Right lobe of liver (tissue), 6 donors: ENCODE results near the gene NT5DC1. TPM values are rescaled to one million over a fixed set of nuclear protein-coding genes. Genes with fewer than 3 reads are reported as not detected.
A peak's percentile ranks its signal among the peaks of the same experiment; 100 is the strongest.

Experiments used
- ATAC-seq, 4 donors: fragments of 200-7000 bp; cut with Tn5 transposase; one replicate each; pipeline ENCODE4 v1.9.1; 2020; ENCODE audit warnings: mild to moderate bottlenecking in 4 of 4, moderate library complexity in 4 of 4
- DNase-seq, 3 donors: peaks; one replicate each; pipeline ENCODE4 v3.0.0-alpha.2; 2020
- H3K27ac ChIP-seq, 3 donors: fragments of 200-600 bp; one replicate each; pipeline ENCODE4 v1.8.0; 2022
- H3K27me3 ChIP-seq, 2 donors: fragments of 200-600 bp; one replicate each; pipeline ENCODE4 v1.8.0; 2022
- H3K36me3 ChIP-seq, 4 donors: fragments of 200-600 bp; sonication (generic) in 1 of 4; one replicate each; pipeline versions ENCODE4 v1.5.1 to v1.8.0; 2017 to 2022; ENCODE audit warnings: control low read depth in 1 of 4
- H3K4me1 ChIP-seq, 4 donors: fragments of 200-600 bp; sonication (generic) in 1 of 4; one replicate each; pipeline versions ENCODE4 v1.5.1 to v1.8.0; 2017 to 2022; ENCODE audit warnings: control low read depth in 1 of 4
- H3K4me3 ChIP-seq, 3 donors: fragments of 200-600 bp; one replicate each; pipeline ENCODE4 v1.8.0; 2022
- H3K9me3 ChIP-seq, 4 donors: fragments of 200-600 bp; sonication (generic) in 1 of 4; one replicate each; pipeline versions ENCODE4 v1.5.1 to v1.8.0; 2017 to 2022; ENCODE audit warnings: control low read depth in 1 of 4
- POLR2A ChIP-seq: fragments of 450-650 bp; IDR thresholded peaks from one replicate; pipeline ENCODE4 v1.6.1; 2017; ENCODE audit warnings: antibody characterized with exemption, mild to moderate bottlenecking
- WGBS: methylation state at CpG from one replicate; pipeline ENCODE4 v1.1.6; 2018; ENCODE audit warnings: low coverage, low lambda C conversion rate; ENCODE audit not compliant: insufficient coverage; ENCODE audit errors: missing lambda C conversion rate; 5-methylcytosine and 5-hydroxymethylcytosine counted together
- intact Hi-C, 2 donors: fragments of 100-400 bp; cut with DNase I; formaldehyde crosslinking; loops; one replicate each; pipeline versions ENCODE4 v1.11.2 to v1.14.1; 2022
- total RNA-seq, 6 experiments: library from RNA; depleted of rRNA in 2 of 6; stranded (reverse); fragments of >200 nt in 2 of 6; fragmentation: NEBNext Ultra II Directional in 3 of 6; extraction: Animal tissue kit (Norgen Biotek cat#: 25700) in 3 of 6; gene quantifications; one replicate each; pipeline versions ENCODE4 v1.1.0 to v1.2.4, GENCODE V29; 2016 to 2023
- TF ChIP-seq, protein P1 (sequence below), 4 donors: fragments of 200-600 bp in 3 of 4; fragments of 450-650 bp in 1 of 4; IDR thresholded peaks; one replicate each; pipeline versions ENCODE4 v1.5.1 to v1.8.0; 2016 to 2022; ENCODE audit warnings: antibody characterized with exemption in 4 of 4, mild to moderate bottlenecking in 2 of 4
- donor health status: DM: no; HTN: yes; CAD: no.
- donor health status: DM: no; HTN: no; CAD: no.
- donor health status: DM: no; HTN: no; CAD: no.
- donor health status: DM: no; HTN: yes; CAD: no.
- donor health status: DM: no; HTN: yes; CAD: no.

NT5DC1 gene
- total RNA-seq, 6 experiments from 2014 or later = 8.5 to 49.1 (median 34.8) TPM

- intact Hi-C loops = no loop called here
- peaks cover 0 to 31% (median 7%) of the 10 kb centered on the region in 4 donors for H3K36me3 ChIP-seq
- H3K9me3 ChIP-seq = no peaks in the 10 kb centered on the region
- no peaks in the 10 kb centered on the region for H3K4me1 ChIP-seq
- no peak overlapping the region for H3K27ac ChIP-seq
- no peaks in the 10 kb centered on the region for H3K27me3 ChIP-seq
- TF ChIP-seq, protein P1, sequence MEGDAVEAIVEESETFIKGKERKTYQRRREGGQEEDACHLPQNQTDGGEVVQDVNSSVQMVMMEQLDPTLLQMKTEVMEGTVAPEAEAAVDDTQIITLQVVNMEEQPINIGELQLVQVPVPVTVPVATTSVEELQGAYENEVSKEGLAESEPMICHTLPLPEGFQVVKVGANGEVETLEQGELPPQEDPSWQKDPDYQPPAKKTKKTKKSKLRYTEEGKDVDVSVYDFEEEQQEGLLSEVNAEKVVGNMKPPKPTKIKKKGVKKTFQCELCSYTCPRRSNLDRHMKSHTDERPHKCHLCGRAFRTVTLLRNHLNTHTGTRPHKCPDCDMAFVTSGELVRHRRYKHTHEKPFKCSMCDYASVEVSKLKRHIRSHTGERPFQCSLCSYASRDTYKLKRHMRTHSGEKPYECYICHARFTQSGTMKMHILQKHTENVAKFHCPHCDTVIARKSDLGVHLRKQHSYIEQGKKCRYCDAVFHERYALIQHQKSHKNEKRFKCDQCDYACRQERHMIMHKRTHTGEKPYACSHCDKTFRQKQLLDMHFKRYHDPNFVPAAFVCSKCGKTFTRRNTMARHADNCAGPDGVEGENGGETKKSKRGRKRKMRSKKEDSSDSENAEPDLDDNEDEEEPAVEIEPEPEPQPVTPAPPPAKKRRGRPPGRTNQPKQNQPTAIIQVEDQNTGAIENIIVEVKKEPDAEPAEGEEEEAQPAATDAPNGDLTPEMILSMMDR (IDR thresholded peaks at IDR 0.05) = no peak
- TF ChIP-seq POLR2A = no peak
- 94% methylated on average over 2 of the region's 2 CpGs for WGBS
- ATAC-seq (no peak), DNase-seq (no peak)
- no peak overlapping the region for H3K4me3 ChIP-seq
These were observed 138.6 kb downstream of the NT5DC1 start for GRCh38 chr6:116239256-116239655.

GRCh38 chr6:116239856-116240255, 139.2 kb downstream of the NT5DC1 start:
- WGBS = 100% methylated on average over 1 of the region's 1 CpG
- intact Hi-C loops = no loop called here
- H3K4me1 ChIP-seq = no peaks in the 10 kb centered on the region
- H3K9me3 ChIP-seq = no peaks in the 10 kb centered on the region
- no peak overlapping the region for H3K4me3 ChIP-seq
- H3K27ac ChIP-seq = no peak overlapping the region
- TF ChIP-seq POLR2A = no peak
- TF ChIP-seq, protein P1 (IDR thresholded peaks at IDR 0.05) = no peak
- DNase-seq (no peak), ATAC-seq (no peak)
- peaks cover 0 to 34% (median 7%) of the 10 kb centered on the region in 4 donors for H3K36me3 ChIP-seq
- no peaks in the 10 kb centered on the region for H3K27me3 ChIP-seq

DNA sequence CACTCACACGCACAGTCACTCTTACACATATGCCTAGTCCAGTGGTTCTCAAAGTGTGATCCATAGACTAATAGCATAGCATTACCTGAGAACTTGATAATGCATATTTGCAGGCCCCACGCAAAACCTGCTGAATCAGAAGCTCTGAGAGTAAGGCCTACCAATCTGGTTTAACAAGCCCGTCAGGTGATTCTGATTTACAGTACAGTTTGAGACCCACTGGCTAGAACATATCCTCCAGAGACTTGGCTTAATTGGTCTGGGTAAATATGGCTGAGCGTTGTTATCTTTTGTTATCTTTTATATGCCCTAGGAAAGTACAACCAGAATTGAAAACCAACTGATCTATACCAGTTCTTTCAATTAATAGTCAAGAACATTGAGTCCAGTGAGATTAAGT, 143.6 kb downstream of the NT5DC1 start:
- H3K4me1 ChIP-seq = peaks cover 0 to 24% (median 5%) of the 10 kb centered on the region in 4 donors
- no peak overlapping the region for H3K4me3 ChIP-seq
- H3K27me3 ChIP-seq = no peaks in the 10 kb centered on the region
- TF ChIP-seq POLR2A = no peak
- TF ChIP-seq, protein P1 (IDR thresholded peaks at IDR 0.05) = no peak
- ATAC-seq (no peak), DNase-seq (no peak)
- peaks cover 0 to 11% (median 4%) of the 10 kb centered on the region in 4 donors for H3K36me3 ChIP-seq
- no peaks in the 10 kb centered on the region for H3K9me3 ChIP-seq
- H3K27ac ChIP-seq = no peak overlapping the region
- intact Hi-C loops = no loop called here
- 93% methylated on average over 3 of the region's 4 CpGs for WGBS

- WGBS = 79% methylated on average over 4 of the region's 4 CpGs
- TF ChIP-seq, protein P1 (IDR thresholded peaks at IDR 0.05) = no peak
- TF ChIP-seq POLR2A = no peak
- intact Hi-C loops = no loop called here
- no peak for DNase-seq
- ATAC-seq = no peak
- H3K9me3 ChIP-seq = no peaks in the 10 kb centered on the region
- H3K27ac ChIP-seq = no peak overlapping the region
- no peak overlapping the region for H3K4me3 ChIP-seq
- peaks cover 0 to 37% (median 8%) of the 10 kb centered on the region in 4 donors for H3K4me1 ChIP-seq
- H3K36me3 ChIP-seq = peaks cover 0 to 3% (median 0%) of the 10 kb centered on the region in 4 donors
- H3K27me3 ChIP-seq = no peaks in the 10 kb centered on the region
These were observed 145.4 kb downstream of the NT5DC1 start for GRCh38 chr6:116246089-116246488.

DNA sequence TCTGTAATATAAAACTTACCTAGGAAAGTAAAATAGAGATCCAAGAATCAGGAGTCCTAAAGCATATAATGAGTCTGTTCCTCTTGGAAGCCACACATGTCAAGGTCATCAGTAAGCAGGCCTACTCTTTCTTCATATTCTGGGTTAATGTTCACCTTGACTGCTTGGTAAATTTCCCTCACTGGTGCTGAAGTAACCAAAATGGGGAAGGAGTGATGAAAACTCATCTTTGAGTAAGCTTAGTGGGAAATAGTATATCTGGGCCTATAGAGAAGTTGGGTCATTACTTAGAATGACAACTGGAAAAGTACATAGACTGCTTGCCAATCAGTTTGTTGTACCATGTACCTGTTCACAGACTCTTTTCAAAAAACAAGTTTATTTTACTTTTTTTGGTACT, 146.6 kb downstream of the NT5DC1 start:
- TF ChIP-seq, protein P1 (IDR thresholded peaks at IDR 0.05) = no peak
- no peak for TF ChIP-seq POLR2A
- H3K27ac ChIP-seq = peak overlapping the region in 2 of 3 donors; percentile 56 to 60
- no peak overlapping the region for H3K4me3 ChIP-seq
- DNase-seq (no peak), ATAC-seq (peak; percentile 75 to 91 (median 86))
- H3K9me3 ChIP-seq = no peaks in the 10 kb centered on the region
- no peaks in the 10 kb centered on the region for H3K27me3 ChIP-seq
- peaks cover 0 to 47% (median 9%) of the 10 kb centered on the region in 4 donors for H3K4me1 ChIP-seq
- intact Hi-C loops = no loop called here
- H3K36me3 ChIP-seq = peaks cover 0 to 3% (median 0%) of the 10 kb centered on the region in 4 donors
